ENCODE measurements around the gene CYTL1.

The CYTL1 gene

DNA sequence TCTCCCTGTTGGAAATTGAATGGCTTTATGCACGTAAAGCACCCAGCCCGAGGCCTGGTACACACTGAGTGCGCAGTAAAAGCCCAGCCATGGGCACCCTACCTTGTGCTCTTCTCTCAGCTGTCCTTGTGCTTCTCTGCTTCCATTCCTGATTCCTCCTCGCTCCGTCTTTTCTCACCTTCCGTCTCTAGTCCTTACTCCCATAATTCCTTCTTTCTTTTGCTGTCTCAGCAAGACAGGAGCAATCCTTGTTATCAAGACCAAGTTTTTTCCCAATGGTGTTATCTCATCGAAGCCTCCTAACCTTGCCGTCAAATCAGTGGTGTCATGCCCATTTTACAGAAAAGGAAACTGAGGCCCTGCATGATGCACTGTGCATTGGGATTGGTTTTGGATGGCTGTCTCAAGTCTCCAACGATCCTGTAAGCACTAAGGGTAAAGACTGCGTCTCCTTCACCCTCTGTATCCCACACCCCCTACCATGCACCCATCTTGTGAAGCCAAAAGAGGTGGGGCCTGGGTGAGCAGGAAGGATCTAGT, 30.1 kb downstream of the CYTL1 start:
- Mint-ChIP-seq H3K4me1 (peaks cover 15% of the 10 kb centered on the region), H3K9me3 (no peaks in the 10 kb centered on the region), H3K27me3 (ENCODE audit: low read depth) (peaks cover 15% of the 10 kb centered on the region), H3K27ac (no peak overlapping the region), H3K4me3 (no peak overlapping the region), H3K36me3 (ENCODE audit: low read depth) (no peaks in the 10 kb centered on the region)
- TF ChIP-seq, protein P1, sequence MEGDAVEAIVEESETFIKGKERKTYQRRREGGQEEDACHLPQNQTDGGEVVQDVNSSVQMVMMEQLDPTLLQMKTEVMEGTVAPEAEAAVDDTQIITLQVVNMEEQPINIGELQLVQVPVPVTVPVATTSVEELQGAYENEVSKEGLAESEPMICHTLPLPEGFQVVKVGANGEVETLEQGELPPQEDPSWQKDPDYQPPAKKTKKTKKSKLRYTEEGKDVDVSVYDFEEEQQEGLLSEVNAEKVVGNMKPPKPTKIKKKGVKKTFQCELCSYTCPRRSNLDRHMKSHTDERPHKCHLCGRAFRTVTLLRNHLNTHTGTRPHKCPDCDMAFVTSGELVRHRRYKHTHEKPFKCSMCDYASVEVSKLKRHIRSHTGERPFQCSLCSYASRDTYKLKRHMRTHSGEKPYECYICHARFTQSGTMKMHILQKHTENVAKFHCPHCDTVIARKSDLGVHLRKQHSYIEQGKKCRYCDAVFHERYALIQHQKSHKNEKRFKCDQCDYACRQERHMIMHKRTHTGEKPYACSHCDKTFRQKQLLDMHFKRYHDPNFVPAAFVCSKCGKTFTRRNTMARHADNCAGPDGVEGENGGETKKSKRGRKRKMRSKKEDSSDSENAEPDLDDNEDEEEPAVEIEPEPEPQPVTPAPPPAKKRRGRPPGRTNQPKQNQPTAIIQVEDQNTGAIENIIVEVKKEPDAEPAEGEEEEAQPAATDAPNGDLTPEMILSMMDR (IDR thresholded peaks at IDR 0.05; ENCODE audit: unreplicated experiment in 3 of 3) = no peak

DNA sequence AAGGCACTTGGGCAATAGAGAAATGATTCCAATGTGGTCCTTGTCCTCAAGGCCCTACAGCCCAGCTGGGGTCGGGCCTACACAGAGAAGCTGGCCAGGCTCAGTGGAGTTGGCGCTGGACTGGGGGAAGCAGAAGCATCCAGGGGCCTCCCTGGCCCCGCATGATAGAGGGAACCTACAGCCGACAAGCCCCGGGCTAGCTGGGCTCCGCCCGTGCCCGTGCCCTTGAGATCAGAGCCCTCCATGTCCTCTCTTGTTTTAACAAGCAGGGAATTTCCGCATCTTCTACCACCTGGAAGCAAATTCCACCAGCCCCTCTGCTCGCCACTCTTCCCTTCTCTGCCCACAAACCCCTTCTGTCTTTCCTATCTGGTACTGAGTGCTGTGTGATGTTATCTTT, 31.6 kb downstream of the CYTL1 start:
- Mint-ChIP-seq H3K4me1 (peaks cover 15% of the 10 kb centered on the region), H3K27me3 (ENCODE audit: low read depth) (peaks cover 15% of the 10 kb centered on the region), H3K27ac (no peak overlapping the region), H3K9me3 (no peaks in the 10 kb centered on the region), H3K36me3 (ENCODE audit: low read depth) (no peaks in the 10 kb centered on the region), H3K4me3 (no peak overlapping the region)
- TF ChIP-seq, protein P1 (IDR thresholded peaks at IDR 0.05; ENCODE audit: unreplicated experiment in 3 of 3) = no peak

DNA sequence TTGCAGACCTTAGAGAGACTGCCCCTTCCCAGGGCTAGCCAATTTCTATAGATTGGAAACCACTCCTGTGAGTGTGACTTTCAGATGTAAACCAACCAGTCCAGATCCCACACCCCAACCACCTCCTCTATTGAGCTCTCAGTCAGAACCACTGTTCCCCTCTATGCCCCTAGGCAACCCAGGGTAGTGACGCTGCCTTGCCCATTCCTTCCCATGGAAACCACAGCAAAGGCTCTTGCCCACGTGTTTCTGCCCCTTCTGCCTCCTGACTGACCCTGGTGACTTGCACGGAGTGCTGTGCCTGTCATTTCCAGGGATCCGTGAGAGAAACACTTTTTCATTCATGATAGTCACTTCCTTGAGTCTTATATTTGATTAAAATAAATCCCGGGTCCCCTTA, 32.4 kb downstream of the CYTL1 start:
- peaks cover 22% of the 10 kb centered on the region for H3K4me1 Mint-ChIP-seq
- peaks cover 15% of the 10 kb centered on the region for H3K27me3 Mint-ChIP-seq (ENCODE audit: low read depth)
- H3K36me3 Mint-ChIP-seq (ENCODE audit: low read depth) = no peaks in the 10 kb centered on the region
- TF ChIP-seq, protein P1 (IDR thresholded peaks at IDR 0.05; ENCODE audit: unreplicated experiment in 3 of 3) = no peak
- H3K27ac Mint-ChIP-seq = peak overlapping the region in 1 of 3 experiments; percentile 49
- H3K4me3 Mint-ChIP-seq = no peak overlapping the region
- no peaks in the 10 kb centered on the region for H3K9me3 Mint-ChIP-seq

DNA sequence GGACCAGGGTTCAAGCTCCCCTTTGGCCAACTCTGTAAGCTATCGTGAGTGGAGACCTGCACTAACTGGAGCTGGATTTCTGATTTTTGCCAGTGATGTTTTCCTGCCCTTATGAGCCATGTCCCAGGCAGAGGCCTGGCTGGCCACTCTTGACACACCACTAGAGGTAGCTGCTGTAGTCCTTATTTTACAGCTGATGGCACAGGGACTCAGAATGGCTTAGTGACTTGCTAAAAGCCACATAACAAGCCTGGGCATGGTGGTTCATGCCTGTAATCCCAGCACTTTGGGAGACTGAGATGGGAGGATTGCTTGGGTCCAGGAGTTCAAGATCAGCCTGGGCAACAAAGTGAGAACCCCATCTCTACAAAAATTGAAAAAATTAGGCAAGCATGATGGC, 33.4 kb downstream of the CYTL1 start:
- Mint-ChIP-seq H3K36me3 (ENCODE audit: low read depth) (no peaks in the 10 kb centered on the region), H3K9me3 (no peaks in the 10 kb centered on the region), H3K4me1 (peaks cover 25% of the 10 kb centered on the region), H3K27me3 (ENCODE audit: low read depth) (peaks cover 11% of the 10 kb centered on the region), H3K27ac (peak overlapping the region in 1 of 3 experiments; percentile 41), H3K4me3 (no peak overlapping the region)
- TF ChIP-seq, protein P1 (IDR thresholded peaks at IDR 0.05; ENCODE audit: unreplicated experiment in 3 of 3) = no peak

DNA sequence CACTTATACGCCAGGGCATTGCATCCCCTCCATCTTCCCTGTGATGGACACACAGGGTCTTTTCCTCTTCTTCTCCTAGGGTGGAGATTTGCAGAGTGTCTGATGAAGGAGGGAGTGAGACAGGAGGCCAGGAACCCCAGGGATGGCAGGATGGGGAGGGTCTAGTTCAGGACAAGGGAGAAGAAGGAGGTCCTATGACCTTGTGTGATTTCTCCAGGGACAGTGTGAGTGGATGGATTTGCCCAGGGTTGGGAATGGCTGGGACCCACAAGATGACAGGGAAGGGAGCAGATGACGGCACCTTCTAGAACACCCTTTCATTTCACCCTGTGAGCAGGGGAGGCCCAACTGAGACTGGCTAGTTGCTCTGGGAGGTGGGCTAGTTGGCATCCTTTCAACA, 34.2 kb downstream of the CYTL1 start:
- H3K9me3 Mint-ChIP-seq = no peaks in the 10 kb centered on the region
- peak overlapping the region in 1 of 3 experiments; percentile 18 for H3K27ac Mint-ChIP-seq
- H3K36me3 Mint-ChIP-seq (ENCODE audit: low read depth) = no peaks in the 10 kb centered on the region
- peaks cover 28% of the 10 kb centered on the region for H3K4me1 Mint-ChIP-seq
- H3K4me3 Mint-ChIP-seq = no peak overlapping the region
- TF ChIP-seq, protein P1 (IDR thresholded peaks at IDR 0.05; ENCODE audit: unreplicated experiment in 3 of 3) = no peak
- peaks cover 11% of the 10 kb centered on the region for H3K27me3 Mint-ChIP-seq (ENCODE audit: low read depth)

DNA sequence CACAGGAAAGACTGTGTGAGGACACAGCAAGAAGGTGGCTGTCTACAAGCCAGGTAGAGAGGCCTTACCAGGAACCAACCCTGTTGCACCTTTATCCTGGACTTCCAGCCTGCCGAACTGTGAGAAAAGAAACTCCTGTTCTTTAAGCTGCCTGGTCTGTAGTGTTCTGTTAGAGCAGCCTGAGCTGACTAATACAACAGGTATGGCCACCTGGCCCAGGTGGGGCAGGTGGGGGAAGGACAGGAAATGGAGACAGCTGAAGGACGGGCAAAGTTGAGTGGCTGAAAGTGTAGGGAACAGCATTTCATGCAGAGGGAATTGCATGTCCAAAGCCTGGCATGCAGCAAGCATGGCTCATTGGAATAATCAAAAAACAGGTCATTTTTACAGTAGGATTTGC, 35.1 kb downstream of the CYTL1 start:
- Mint-ChIP-seq H3K4me3 (no peak overlapping the region), H3K9me3 (no peaks in the 10 kb centered on the region)

More for the DNA sequence above, 35.1 kb downstream of the CYTL1 start:
- H3K4me1 Mint-ChIP-seq = peaks cover 28% of the 10 kb centered on the region
- H3K27me3 Mint-ChIP-seq (ENCODE audit: low read depth) = peaks cover 11% of the 10 kb centered on the region
- H3K27ac Mint-ChIP-seq = peak overlapping the region in 1 of 3 experiments; percentile 18
- TF ChIP-seq, protein P1 (IDR thresholded peaks at IDR 0.05; ENCODE audit: unreplicated experiment in 3 of 3) = no peak
- H3K36me3 Mint-ChIP-seq (ENCODE audit: low read depth) = no peaks in the 10 kb centered on the region
